ACC112 (cell line): ENCODE measurements around the gene CIART.
"Not testable (repeated sequence)": the region's sequence is repeated elsewhere in the genome, so short reads cannot be mapped to it uniquely, and the experiment has no call there.

ENCODE experiments used
- H2AFZ ChIP-seq: fragments of 200-600 bp; sonication (generic); one replicate; pipeline ENCODE4 v1.6.0; 2017; ENCODE audit warnings: antibody characterized with exemption, low read length; ENCODE audit not compliant: unreplicated experiment
- H3K27ac ChIP-seq: fragments of 200-600 bp; sonication (generic); 2 replicates; pipeline ENCODE4 v1.5.1; 2014; ENCODE audit warnings: low read depth, mild to moderate bottlenecking, antibody characterized with exemption, low read length, moderate library complexity
- H3K27me3 ChIP-seq: fragments of 200-600 bp; sonication (generic); 2 replicates; pipeline ENCODE4 v1.6.1; 2014; ENCODE audit warnings: mild to moderate bottlenecking, antibody characterized with exemption, low read length, moderate library complexity, mixed read lengths; ENCODE audit not compliant: insufficient read depth
- H3K36me3 ChIP-seq: fragments of 200-600 bp; sonication (generic); 2 replicates; pipeline ENCODE4 v1.6.1; 2016; ENCODE audit warnings: mild to moderate bottlenecking, antibody characterized with exemption, low read length, moderate library complexity, mixed read lengths; ENCODE audit not compliant: insufficient read depth
- H3K4me1 ChIP-seq: fragments of 200-600 bp; sonication (generic); one replicate; pipeline ENCODE4 v1.6.1; 2016; ENCODE audit warnings: low read length, mixed read lengths; ENCODE audit not compliant: insufficient read depth, unreplicated experiment, control insufficient read depth
- H3K4me3 ChIP-seq: fragments of 200-600 bp; sonication (generic); 2 replicates; pipeline ENCODE4 v1.5.1; 2014; ENCODE audit warnings: mild to moderate bottlenecking, low read depth, low read length
- H3K79me2 ChIP-seq: fragments of 200-600 bp; sonication (generic); one replicate; pipeline ENCODE4 v1.6.0; 2016; ENCODE audit warnings: low read length; ENCODE audit not compliant: control insufficient read depth, unreplicated experiment, insufficient read depth

The CIART gene

DNA sequence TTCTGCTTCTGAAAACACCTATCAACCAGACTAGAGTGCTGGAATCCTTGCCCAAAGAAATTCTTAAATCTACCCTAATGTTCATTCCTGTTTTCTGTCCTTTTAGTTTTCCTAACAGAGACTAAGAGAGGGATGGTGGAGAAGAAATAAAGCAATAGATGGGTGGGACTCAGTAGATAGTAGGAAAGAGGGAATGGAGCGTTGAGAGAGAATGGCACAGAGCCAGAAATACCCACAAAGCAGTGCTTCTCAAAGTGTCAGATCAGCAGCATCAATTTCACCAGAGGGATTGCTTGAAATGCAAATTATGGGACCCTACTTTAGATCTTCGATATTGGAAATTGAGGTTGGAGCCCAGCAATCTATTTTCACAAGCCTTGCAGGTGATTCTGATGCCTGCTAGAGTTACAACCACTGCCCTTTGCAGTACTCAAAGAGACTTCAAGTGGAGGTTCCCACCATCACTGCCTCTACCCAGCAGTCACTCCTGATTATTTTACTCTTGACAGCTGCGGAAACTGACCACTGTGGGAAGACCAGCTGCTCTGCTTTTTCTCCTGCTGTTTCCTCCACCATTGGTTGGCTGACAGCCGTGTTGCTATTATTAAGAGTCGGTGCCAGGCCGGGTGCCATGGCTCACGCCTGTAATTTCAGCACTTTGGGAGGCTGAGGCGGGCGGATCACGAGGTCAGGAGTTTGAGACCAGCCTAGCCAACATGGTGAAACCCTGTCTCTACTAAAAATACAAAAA is 27.6 kb downstream of the CIART start:
- no peaks in the 10 kb centered on the region for H3K4me1 ChIP-seq
- H3K36me3 ChIP-seq: peaks cover 2% of the 10 kb centered on the region
- H3K27ac ChIP-seq: no peak overlapping the region
- H3K79me2 ChIP-seq: no peaks in the 10 kb centered on the region
- H2AFZ ChIP-seq: no peak overlapping the region
- H3K4me3 ChIP-seq: no peak overlapping the region
- no peaks in the 10 kb centered on the region for H3K27me3 ChIP-seq

DNA sequence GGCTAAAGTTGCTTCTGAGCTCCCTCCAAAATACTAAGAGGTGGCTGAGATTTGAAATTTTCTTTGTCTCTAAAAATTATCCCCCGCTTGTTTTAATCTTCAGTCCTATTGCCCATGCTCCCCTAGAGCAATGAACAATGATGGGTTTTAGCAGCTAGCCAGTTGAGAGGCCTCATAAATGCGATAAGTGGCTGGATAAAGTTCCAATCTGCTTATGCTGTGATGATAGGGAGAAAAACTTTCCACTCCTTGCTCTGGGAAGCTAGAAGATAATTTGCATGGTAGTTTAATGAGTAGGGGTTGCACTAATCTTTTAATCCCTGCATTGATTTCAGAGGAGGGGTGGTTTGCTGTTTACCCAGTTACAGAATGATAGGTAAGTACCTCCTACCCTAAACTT is 29.4 kb downstream of the CIART start:
- Histone ChIP-seq H3K4me1 (no peaks in the 10 kb centered on the region), H3K4me3 (no peak overlapping the region), H3K27me3 (no peaks in the 10 kb centered on the region), H2AFZ (no peak overlapping the region), H3K79me2 (no peaks in the 10 kb centered on the region), H3K27ac (no peak overlapping the region), H3K36me3 (no peaks in the 10 kb centered on the region)

DNA sequence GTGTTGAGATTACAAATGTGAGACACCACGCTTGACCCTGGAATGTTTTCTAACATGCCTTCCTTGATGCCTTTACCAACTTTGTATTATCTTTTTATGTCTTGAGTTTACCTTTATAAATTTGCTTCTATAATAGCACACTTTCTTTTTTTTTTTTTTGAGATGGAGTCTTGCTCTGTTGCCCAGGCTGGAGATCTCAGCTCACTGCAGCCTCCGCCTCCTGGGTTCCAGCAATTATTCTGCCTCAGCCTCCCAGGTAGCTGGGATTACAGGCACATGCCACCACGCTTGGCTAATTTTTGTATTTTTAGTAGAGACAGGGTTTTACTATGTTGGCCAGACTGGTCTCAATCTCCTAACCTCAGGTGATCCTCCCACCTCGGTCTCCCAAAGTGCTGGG is 32.3 kb downstream of the CIART start:
- H3K4me1 ChIP-seq, H3K4me3 ChIP-seq, H3K27ac ChIP-seq, H3K27me3 ChIP-seq, H3K36me3 ChIP-seq, H2AFZ ChIP-seq, H3K79me2 ChIP-seq: not testable (repeated sequence)

DNA sequence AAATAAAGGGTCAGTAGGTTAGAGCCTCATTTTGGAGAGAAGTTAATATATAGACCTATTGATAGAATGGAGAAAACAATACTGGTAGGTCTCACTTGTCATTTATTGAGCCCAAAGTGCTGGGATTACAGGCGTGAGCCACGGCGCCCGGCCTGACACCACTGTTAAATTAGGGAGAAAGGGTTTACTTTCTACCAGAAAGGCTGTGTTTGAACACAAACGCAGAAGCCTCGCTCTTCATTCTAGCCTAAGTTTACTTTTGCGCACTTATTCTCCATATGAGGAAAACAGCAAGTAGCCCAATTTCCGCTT is 38.3 kb downstream of the CIART start:
- H3K36me3 ChIP-seq: peaks cover 9% of the 10 kb centered on the region
- H3K4me3 ChIP-seq: peak overlapping the region; percentile 87
- peak overlapping the region; percentile 72 for H3K27ac ChIP-seq
- peaks cover 34% of the 10 kb centered on the region for H3K79me2 ChIP-seq
- H2AFZ ChIP-seq: peak overlapping the region; percentile 11
- peaks cover 7% of the 10 kb centered on the region for H3K4me1 ChIP-seq
- no peaks in the 10 kb centered on the region for H3K27me3 ChIP-seq

DNA sequence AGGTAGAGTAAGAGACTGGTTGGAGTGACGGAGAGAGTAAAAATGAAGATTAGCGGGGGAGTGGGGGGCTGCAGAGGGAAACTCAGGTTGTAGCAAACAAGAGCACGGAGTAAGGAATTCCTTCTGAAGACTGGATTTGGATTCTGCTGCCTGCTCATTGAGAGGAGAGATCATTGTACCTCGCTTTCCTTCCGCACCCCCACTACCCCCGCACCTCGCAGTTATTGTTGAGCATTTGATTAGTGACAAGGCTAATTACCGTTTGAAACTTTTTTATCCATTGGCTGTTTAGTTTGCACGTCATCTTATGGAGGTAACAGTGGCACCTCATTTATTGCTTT is 39.4 kb downstream of the CIART start:
- Histone ChIP-seq H2AFZ (peak overlapping the region; percentile 82), H3K27me3 (no peaks in the 10 kb centered on the region), H3K4me3 (peak overlapping the region; percentile 87), H3K27ac (peak overlapping the region; percentile 72), H3K79me2 (peaks cover 42% of the 10 kb centered on the region), H3K36me3 (peaks cover 19% of the 10 kb centered on the region), H3K4me1 (peaks cover 7% of the 10 kb centered on the region)

DNA sequence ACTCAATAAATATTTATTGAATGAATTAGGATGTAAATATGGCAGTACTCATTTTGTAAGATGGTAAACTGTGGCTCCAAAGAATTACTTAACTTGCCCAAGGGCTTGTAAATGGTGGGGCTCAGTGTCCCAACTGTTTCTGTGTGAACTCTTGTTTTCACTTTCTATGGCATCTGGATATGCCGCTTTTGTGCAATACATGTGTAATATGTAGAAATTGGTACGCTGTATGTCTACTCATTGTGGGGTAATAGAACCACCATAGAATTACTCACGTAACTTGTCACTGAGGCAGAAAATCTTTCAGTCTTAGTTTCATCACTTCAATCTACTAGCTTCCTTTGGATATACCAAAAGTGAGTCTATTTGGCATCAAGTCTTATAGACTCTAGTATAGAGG is 40.0 kb downstream of the CIART start:
- H3K4me1 ChIP-seq: peaks cover 7% of the 10 kb centered on the region
- no peaks in the 10 kb centered on the region for H3K27me3 ChIP-seq
- peaks cover 23% of the 10 kb centered on the region for H3K36me3 ChIP-seq
- peak overlapping the region; percentile 72; the same call in 1 of the 2 replicates for H3K27ac ChIP-seq
- peak overlapping the region; percentile 87 for H3K4me3 ChIP-seq
- no peak overlapping the region for H2AFZ ChIP-seq
- peaks cover 44% of the 10 kb centered on the region for H3K79me2 ChIP-seq

DNA sequence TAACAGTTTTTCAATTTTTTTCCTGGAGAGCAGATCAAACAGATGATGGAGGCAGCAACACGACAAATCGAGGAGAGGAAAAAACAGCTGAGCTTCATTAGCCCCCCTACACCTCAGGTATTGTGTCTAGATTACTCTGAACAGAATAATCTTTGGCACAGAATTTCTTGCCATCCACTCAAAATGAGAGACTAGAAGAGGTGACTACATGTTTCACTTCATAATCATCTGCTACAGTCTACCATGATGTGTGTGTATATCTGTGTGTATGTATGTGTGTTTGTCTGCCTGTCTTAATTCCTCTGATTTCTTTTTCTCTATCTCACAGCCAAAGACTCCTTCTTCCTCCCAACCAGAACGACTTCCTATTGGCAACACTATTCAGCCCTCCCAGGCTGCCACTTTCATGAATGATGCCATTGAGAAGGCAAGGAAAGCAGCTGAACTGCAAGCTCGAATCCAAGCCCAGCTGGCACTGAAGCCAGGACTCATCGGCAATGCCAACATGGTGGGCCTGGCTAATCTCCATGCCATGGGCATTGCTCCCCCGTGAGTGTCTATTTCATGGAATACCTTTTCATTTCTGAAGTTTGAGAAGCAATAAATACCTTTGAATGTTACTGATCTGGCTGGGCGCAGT is 50.4 kb downstream of the CIART start:
- H3K36me3 ChIP-seq: peaks cover 31% of the 10 kb centered on the region
- H3K4me1 ChIP-seq: no peaks in the 10 kb centered on the region

More for the DNA sequence above, 50.4 kb downstream of the CIART start:
- Histone ChIP-seq H3K27me3 (no peaks in the 10 kb centered on the region), H3K4me3 (no peak overlapping the region), H3K27ac (no peak overlapping the region), H3K79me2 (peaks cover 6% of the 10 kb centered on the region), H2AFZ (no peak overlapping the region)
